WI38 (cell line): ENCODE data around the gene BICC1.

Experiments used
- H3K4me3 ChIP-seq: 2 replicates; pipeline ENCODE4 v1.5.1; 2011; ENCODE audit warnings: low read depth, mild to moderate bottlenecking, control low read depth, low read length
- TF ChIP-seq, protein P1 (sequence below): IDR thresholded peaks from 2 replicates; pipeline ENCODE4 v1.5.1; 2012; ENCODE audit warnings: low read depth, mild to moderate bottlenecking, control low read depth, low read length

BICC1 gene

DNA sequence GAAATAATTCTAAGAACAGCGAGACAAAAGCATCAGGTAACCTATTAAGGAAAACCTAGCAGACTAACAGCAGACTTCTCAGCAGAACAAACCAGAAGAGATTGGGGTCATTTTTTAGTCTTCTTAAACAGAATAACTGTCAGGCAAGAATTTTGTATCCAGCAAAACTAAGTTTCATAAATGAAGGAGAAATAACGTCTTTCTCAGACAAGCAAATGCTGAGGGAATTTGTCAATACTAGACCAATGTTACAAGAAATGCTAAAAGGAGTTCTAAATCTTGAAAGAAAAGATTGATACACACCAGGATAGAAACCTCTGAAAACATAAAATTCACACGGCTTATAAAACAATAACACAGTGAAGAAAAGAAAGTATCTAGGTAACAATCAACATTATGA, 22.6 kb downstream of the BICC1 start:
- TF ChIP-seq, protein P1, sequence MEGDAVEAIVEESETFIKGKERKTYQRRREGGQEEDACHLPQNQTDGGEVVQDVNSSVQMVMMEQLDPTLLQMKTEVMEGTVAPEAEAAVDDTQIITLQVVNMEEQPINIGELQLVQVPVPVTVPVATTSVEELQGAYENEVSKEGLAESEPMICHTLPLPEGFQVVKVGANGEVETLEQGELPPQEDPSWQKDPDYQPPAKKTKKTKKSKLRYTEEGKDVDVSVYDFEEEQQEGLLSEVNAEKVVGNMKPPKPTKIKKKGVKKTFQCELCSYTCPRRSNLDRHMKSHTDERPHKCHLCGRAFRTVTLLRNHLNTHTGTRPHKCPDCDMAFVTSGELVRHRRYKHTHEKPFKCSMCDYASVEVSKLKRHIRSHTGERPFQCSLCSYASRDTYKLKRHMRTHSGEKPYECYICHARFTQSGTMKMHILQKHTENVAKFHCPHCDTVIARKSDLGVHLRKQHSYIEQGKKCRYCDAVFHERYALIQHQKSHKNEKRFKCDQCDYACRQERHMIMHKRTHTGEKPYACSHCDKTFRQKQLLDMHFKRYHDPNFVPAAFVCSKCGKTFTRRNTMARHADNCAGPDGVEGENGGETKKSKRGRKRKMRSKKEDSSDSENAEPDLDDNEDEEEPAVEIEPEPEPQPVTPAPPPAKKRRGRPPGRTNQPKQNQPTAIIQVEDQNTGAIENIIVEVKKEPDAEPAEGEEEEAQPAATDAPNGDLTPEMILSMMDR = no peak

DNA sequence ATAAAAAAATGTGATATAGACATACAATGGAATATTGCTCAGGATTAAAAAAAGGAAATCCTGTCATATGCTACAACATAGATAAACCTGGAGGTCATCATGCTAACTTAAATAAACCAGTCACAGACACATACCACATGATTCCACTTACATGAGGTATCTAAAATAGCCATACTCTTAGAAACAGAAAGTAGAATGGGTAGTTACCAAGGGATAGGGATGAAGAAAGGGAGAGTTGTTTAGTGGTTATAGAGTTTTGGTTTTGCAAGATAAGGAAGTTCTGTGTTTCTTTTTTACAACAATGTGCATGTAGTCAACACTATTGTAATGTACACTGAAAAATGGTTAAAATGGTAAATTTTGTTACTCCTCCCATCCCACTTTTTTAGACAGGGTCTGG, 30.5 kb downstream of the BICC1 start:
- TF ChIP-seq, protein P1 = no peak
- no peak overlapping the region for H3K4me3 ChIP-seq

More for the DNA sequence above, 22.6 kb downstream of the BICC1 start:
- no peak overlapping the region for H3K4me3 ChIP-seq

DNA sequence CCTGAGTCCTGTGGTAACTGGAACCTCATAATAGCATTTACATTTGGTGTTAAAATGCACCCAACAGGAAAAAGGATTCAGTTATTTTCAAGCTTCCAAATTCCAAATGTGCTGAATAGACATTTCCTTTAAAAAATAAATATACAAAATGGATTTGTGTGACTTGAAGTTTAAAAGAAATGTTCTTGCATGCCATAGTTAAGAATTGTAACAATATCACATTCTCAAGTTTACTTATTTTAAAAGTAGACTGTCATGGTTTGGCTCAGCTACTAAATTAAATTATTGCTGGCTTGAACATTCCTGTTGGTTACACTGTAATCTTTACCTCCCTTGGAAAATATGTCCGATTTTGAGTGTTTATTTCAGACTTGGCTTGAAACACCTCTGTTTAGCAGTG, 31.5 kb downstream of the BICC1 start:
- TF ChIP-seq, protein P1 = no peak
- H3K4me3 ChIP-seq = no peak overlapping the region

DNA sequence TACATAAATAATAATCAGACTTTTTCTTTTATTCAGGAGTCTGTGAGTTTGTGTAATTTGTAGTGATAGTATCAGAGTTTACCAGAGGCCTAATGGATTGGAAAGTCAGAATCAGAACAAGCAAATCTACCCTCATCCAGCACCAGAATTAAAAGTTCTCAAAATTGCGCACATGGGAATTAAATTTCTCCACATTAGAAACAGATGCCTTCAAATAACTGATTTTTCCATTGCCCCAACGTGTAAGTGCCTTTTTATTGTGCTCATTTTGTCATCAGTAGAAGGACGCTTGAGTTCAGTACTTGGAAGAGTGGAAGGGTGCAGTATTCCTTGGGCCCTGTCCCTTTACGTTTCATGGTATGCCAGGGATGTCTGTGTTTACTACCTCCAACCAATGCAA, 32.8 kb downstream of the BICC1 start:
- H3K4me3 ChIP-seq = no peak overlapping the region
- TF ChIP-seq, protein P1 = no peak

DNA sequence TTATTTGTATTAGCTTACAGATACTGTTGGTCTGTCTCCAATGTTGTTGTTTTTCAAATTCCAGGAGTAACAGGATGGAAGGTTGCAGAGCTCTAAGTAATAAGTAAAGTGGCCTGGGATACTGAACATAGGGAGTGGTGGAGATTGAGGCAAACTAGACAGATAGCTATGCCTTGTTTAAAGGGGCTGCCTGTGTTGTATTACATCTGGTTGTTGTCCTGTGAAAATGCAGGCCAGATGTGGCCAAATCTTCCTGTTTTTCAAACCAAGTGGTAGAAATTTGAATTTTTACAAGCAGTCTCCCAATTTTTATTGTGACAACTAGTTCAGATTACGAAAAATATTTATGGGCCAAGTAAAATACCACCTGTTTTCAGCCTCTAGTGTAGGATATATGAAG, 33.5 kb downstream of the BICC1 start:
- no peak overlapping the region for H3K4me3 ChIP-seq
- TF ChIP-seq, protein P1 = no peak

DNA sequence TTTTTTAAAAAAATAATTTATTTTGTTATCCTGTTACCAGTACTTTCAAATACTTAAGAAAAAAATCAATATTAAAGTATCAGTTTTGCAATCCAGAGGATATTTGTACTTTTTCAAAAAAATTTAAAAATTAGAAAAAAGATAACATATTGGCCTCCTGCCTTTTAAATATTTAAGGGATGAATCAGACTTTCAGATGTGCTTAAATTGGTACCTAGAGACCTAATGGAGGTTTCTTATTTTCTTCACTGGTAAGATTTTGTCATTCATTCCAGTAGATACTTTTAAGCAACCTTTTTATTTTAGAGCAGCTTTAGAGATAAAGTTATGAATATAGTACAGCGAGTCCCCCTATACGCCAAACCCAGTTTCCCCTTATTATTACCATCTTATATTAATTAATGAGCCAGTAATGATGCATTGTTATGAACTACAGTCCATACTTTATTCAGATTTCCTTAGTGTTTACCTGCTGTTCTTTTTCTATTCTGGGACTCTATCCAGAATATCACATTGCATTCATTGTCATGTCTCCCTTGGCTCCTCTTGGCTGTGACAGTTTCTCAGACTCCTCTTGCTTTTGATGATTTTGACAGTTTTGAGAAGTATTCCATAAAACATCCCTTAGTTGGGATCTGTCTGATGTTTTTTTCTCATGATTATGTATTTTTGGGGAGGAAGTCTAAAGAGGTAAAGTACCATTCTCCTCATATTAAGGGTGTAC, 34.2 kb downstream of the BICC1 start:
- TF ChIP-seq, protein P1 = no peak
- H3K4me3 ChIP-seq = no peak overlapping the region

DNA sequence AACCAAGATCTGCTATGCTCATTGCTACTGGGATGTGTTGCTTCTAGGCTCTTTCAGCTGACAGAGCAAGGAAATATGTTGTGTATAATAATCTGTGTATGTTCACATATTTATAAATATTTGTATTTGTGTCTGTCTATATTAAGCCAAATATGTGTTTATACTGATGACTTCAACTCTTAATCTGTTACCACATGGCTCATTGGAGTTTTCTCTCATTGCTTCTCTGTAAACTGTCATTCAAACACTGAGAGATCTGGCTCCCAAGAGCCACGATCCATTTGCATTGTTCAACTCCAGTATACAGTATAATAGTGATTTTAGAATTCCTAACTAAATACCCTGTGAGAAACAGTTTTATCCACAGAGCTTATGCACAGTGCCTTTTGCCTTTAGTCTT, 35.3 kb downstream of the BICC1 start:
- TF ChIP-seq, protein P1 = no peak
- no peak overlapping the region for H3K4me3 ChIP-seq
